Ishikawa (cell line): ENCODE data around the gene DDX4.

Experiments
- CEBPB ChIP-seq: IDR thresholded peaks from 2 replicates; pipeline ENCODE4 v1.6.1; 2012
- EGR1 ChIP-seq: IDR thresholded peaks from 2 replicates; pipeline ENCODE4 v1.6.1; 2012
- EP300 ChIP-seq: IDR thresholded peaks from 2 replicates; pipeline ENCODE4 v1.6.1; 2012; ENCODE audit warnings: borderline replicate concordance
- FOXM1 ChIP-seq: IDR thresholded peaks from 2 replicates; pipeline ENCODE4 v1.6.1; 2012; ENCODE audit warnings: low read depth, borderline replicate concordance
- NFIC ChIP-seq: IDR thresholded peaks from 2 replicates; pipeline ENCODE4 v1.6.1; 2012
- RAD21 ChIP-seq: IDR thresholded peaks from 2 replicates; pipeline ENCODE4 v1.6.1; 2012; ENCODE audit warnings: low read depth
- TAF1 ChIP-seq: IDR thresholded peaks from 2 replicates; pipeline ENCODE4 v1.6.1; 2012; ENCODE audit warnings: low read depth, mild to moderate bottlenecking
- TCF12 ChIP-seq: IDR thresholded peaks from 2 replicates; pipeline ENCODE4 v1.6.1; 2012; ENCODE audit warnings: low read depth
- YY1 ChIP-seq: IDR thresholded peaks from 2 replicates; pipeline ENCODE4 v1.6.1; 2012; ENCODE audit warnings: low read depth
- ZBTB7A ChIP-seq: IDR thresholded peaks from 2 replicates; pipeline ENCODE4 v1.6.1; 2012; ENCODE audit warnings: low read depth
- TF ChIP-seq, protein P1 (sequence below): IDR thresholded peaks from 2 replicates; pipeline ENCODE4 v1.6.1; 2012; ENCODE audit warnings: low read depth, mild to moderate bottlenecking
- TF ChIP-seq, protein P2 (sequence below): IDR thresholded peaks from 2 replicates; pipeline ENCODE4 v1.6.1; 2012
- TF ChIP-seq, protein P3 (sequence below): IDR thresholded peaks from 2 replicates; pipeline ENCODE4 v1.6.1; 2012

DNA sequence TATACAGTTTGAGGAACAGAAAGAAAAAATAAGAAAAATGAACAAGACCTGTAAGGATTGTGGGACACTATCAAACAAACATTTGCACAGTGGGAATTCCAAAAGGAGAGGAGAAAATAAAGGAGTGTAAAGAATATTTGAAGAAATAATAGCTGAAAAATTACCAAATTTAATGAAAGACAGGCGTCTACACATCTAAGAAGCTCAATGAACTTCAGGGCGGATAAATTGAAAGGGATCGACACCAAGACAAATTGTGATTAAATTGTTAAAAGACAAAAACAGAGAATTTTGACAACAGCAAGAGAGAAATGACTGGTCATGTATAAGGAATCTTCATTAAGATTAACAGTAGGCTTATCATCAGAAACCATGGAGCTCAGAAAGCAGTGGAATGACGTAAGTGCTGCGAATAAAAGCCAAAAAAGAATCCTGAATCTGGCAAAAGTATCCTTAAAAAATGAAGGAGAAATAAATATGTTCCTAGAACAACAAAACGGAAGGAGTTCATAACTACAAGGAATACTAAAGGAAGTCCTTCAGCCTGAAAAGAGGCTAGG lies 22.3 kb upstream of the DDX4 start:
- TF ChIP-seq YY1 (no peak), EP300 (no peak), TCF12 (no peak), TAF1 (no peak), FOXM1 (no peak), EGR1 (no peak), ZBTB7A (no peak), NFIC (no peak), CEBPB (no peak), RAD21 (no peak)
- TF ChIP-seq, protein P1, sequence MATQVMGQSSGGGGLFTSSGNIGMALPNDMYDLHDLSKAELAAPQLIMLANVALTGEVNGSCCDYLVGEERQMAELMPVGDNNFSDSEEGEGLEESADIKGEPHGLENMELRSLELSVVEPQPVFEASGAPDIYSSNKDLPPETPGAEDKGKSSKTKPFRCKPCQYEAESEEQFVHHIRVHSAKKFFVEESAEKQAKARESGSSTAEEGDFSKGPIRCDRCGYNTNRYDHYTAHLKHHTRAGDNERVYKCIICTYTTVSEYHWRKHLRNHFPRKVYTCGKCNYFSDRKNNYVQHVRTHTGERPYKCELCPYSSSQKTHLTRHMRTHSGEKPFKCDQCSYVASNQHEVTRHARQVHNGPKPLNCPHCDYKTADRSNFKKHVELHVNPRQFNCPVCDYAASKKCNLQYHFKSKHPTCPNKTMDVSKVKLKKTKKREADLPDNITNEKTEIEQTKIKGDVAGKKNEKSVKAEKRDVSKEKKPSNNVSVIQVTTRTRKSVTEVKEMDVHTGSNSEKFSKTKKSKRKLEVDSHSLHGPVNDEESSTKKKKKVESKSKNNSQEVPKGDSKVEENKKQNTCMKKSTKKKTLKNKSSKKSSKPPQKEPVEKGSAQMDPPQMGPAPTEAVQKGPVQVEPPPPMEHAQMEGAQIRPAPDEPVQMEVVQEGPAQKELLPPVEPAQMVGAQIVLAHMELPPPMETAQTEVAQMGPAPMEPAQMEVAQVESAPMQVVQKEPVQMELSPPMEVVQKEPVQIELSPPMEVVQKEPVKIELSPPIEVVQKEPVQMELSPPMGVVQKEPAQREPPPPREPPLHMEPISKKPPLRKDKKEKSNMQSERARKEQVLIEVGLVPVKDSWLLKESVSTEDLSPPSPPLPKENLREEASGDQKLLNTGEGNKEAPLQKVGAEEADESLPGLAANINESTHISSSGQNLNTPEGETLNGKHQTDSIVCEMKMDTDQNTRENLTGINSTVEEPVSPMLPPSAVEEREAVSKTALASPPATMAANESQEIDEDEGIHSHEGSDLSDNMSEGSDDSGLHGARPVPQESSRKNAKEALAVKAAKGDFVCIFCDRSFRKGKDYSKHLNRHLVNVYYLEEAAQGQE, result no peak
- TF ChIP-seq, protein P2, sequence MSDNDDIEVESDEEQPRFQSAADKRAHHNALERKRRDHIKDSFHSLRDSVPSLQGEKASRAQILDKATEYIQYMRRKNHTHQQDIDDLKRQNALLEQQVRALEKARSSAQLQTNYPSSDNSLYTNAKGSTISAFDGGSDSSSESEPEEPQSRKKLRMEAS, result no peak
- TF ChIP-seq, protein P3, sequence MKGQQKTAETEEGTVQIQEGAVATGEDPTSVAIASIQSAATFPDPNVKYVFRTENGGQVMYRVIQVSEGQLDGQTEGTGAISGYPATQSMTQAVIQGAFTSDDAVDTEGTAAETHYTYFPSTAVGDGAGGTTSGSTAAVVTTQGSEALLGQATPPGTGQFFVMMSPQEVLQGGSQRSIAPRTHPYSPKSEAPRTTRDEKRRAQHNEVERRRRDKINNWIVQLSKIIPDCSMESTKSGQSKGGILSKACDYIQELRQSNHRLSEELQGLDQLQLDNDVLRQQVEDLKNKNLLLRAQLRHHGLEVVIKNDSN, result no peak
